ENCODE results near the gene B4GALNT1.

- TF ChIP-seq EZH2 (IDR thresholded peaks at IDR 0.05; ENCODE audit: low read length) (no peak), CTCF (optimal IDR thresholded peaks at IDR 0.05 in 1 of 3, IDR thresholded peaks at IDR 0.05 in 1 of 3, conservative IDR thresholded peaks at IDR 0.05 in 1 of 3; ENCODE audit: extremely low read depth in 1 of 3, insufficient read depth in 2 of 3, low read length in 3 of 3) (no peak)
Observed at GRCh38 chr12:57584690-57585089, 48.3 kb downstream of the B4GALNT1 start.

Measured in keratinocyte (primary cell).